Activated CD8-positive, alpha-beta memory T cell treated with anti-CD3 and anti-CD28 coated beads, Interleukin-2, amount 50 U/mL, for 1 hour (primary cell): Measurements from ENCODE around the gene CD79B.

Source experiments
- DNase-seq: peaks from one replicate; pipeline ENCODE4 v3.0.0-alpha.2; 2020; ENCODE audit errors: extremely low read depth

CD79B gene

GRCh38 chr17:63931981-63932561 is at the start of gene CD79B:
Gene CD79B (minus strand): TSS chr17:63932331. CDS start chr17:63932261, 70 bp downstream.
- DNase-seq: no peak

GRCh38 chr17:63978272-63979200 is 46.4 kb upstream of the CD79B start:
- no peak for DNase-seq

- no peak for DNase-seq
Measured at GRCh38 chr17:63976702-63977101, 44.6 kb upstream of the CD79B start.

- DNase-seq: no peak
Measured at GRCh38 chr17:63975541-63976092, 43.5 kb upstream of the CD79B start.

- DNase-seq: no peak
Measured at GRCh38 chr17:63974594-63975192, 42.6 kb upstream of the CD79B start.

GRCh38 chr17:63973930-63974593 is 41.9 kb upstream of the CD79B start:
- DNase-seq: no peak

GRCh38 chr17:63973247-63973646 is 41.1 kb upstream of the CD79B start:
- DNase-seq: no peak

GRCh38 chr17:63972796-63973195 is 40.7 kb upstream of the CD79B start, which contains the start of gene SCN4A:
Gene SCN4A (minus strand): TSS chr17:63972918. CDS start chr17:63972841, 77 bp downstream.
- no peak for DNase-seq

- no peak for DNase-seq
Measured at GRCh38 chr17:63969278-63969677, 37.1 kb upstream of the CD79B start.

GRCh38 chr17:63967953-63968352 is 35.8 kb upstream of the CD79B start:
- no peak for DNase-seq

- no peak for DNase-seq
Measured at GRCh38 chr17:63966646-63967264, 34.6 kb upstream of the CD79B start.

GRCh38 chr17:63963123-63963522 is 31.0 kb upstream of the CD79B start:
- DNase-seq: no peak

GRCh38 chr17:63962298-63962744 is 30.2 kb upstream of the CD79B start:
- DNase-seq: no peak

GRCh38 chr17:63961355-63962212 is 29.5 kb upstream of the CD79B start:
- DNase-seq: no peak

- no peak for DNase-seq
Measured at GRCh38 chr17:63960430-63960829, 28.3 kb upstream of the CD79B start.

- DNase-seq: no peak
Measured at GRCh38 chr17:63960006-63960405, 27.9 kb upstream of the CD79B start.

- no peak for DNase-seq
Measured at GRCh38 chr17:63956296-63956920, 24.3 kb upstream of the CD79B start.

- DNase-seq: no peak
Measured at GRCh38 chr17:63955791-63956190, 23.7 kb upstream of the CD79B start.

- no peak for DNase-seq
Measured at GRCh38 chr17:63955232-63955631, 23.1 kb upstream of the CD79B start.
